SJCRH30 (cell line): ENCODE data around the gene NEK4. TPM values are rescaled to one million over a fixed set of nuclear protein-coding genes. Genes with fewer than 3 reads are reported as not detected.

Experiments used
- DNase-seq, 2 experiments: peaks; one replicate each; pipeline ENCODE4 v3.0.0-alpha.2; 2015 to 2020
- H3K27ac ChIP-seq: fragments of 250-450 bp; sonication (Bioruptor Pico); 2 replicates; pipeline ENCODE4 v1.5.1; 2020; ENCODE audit warnings: mild to moderate bottlenecking, moderate library complexity
- H3K27me3 ChIP-seq: fragments of 250-450 bp; sonication (Bioruptor Pico); 2 replicates; pipeline ENCODE4 v1.5.1; 2020; ENCODE audit warnings: mild to moderate bottlenecking, moderate library complexity
- H3K36me3 ChIP-seq: fragments of 250-450 bp; sonication (Bioruptor Pico); 2 replicates; pipeline ENCODE4 v1.5.1; 2020; ENCODE audit warnings: mild to moderate bottlenecking, moderate library complexity
- H3K4me1 ChIP-seq: fragments of 250-450 bp; sonication (Bioruptor Pico); 2 replicates; pipeline ENCODE4 v1.5.1; 2020; ENCODE audit warnings: mild to moderate bottlenecking, moderate library complexity
- H3K4me3 ChIP-seq: fragments of 250-450 bp; sonication (Bioruptor Pico); 2 replicates; pipeline ENCODE4 v1.5.1; 2020; ENCODE audit warnings: mild to moderate bottlenecking, moderate library complexity
- H3K9me3 ChIP-seq: fragments of 250-450 bp; sonication (Bioruptor Pico); replicated peaks from 2 replicates; pipeline ENCODE4 v1.5.1; 2020; ENCODE audit warnings: mild to moderate bottlenecking, moderate library complexity
- total RNA-seq: library from RNA; depleted of rRNA; stranded (reverse); fragments of >200 nt; shearing (Covaris generic); gene quantifications from 2 replicates; pipeline ENCODE4 v1.2.3, GENCODE V29; 2014

Gene NEK4
- total RNA-seq, 1 experiment from 2014 or later: 23.3 TPM

DNA sequence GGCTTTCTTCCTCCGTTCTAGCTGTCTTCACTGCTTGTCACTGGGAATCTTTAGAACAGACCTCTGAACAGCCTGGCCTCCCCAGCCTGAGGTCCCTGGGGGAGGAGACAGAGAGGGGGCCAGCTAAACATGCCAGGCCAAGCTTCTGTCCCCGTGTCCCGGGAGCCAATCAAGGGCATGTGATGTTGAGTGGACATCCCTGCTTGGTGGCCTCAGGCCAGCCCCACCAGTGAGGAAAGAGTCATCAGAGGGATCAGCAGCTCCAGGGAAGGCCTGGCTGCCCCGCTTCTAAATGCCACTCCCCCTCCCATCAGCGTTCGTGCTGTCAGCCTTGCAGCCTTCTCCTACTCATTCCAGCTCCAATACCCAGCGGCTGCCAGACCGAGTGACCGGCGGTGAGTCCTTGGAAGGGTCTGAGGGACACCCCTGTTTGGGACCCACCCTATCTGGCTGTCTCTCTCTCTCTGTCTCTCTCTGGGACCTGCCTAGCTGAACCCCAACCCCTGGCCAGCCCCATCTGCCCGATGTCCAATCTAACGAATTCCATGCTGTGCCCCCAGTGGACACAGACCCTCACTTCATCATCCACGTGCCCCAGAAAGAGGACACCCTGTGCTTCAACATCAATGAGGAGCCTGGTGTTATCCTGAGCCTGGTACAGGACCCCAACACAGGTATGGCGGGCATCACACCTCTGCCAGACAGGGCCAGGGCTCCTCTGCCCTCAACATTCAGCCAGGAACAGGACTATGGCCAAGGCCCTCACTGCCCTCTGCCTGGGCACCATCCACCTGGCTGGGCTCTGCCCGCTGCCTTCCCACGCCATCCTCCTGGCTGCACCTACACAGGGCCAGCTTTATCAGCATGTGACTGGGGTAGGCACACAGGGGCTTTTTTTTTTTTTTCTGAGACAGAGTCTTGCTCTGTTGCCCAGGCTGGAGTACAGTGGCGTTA is 17.2 kb upstream of the NEK4 start:
- no peaks in the 10 kb centered on the region for H3K36me3 ChIP-seq
- no peaks in the 10 kb centered on the region for H3K9me3 ChIP-seq
- H3K4me3 ChIP-seq: no peak overlapping the region
- DNase-seq: no peak
- H3K4me1 ChIP-seq: no peaks in the 10 kb centered on the region
- no peaks in the 10 kb centered on the region for H3K27me3 ChIP-seq
- H3K27ac ChIP-seq: no peak overlapping the region

- DNase-seq: no peak
- no peaks in the 10 kb centered on the region for H3K36me3 ChIP-seq
Measured at GRCh38 chr3:52787246-52787645, 16.5 kb upstream of the NEK4 start.

GRCh38 chr3:52786330-52787215 is 15.8 kb upstream of the NEK4 start:
- no peak for DNase-seq

More at GRCh38 chr3:52787246-52787645, 16.5 kb upstream of the NEK4 start:
- Histone ChIP-seq H3K27me3 (no peaks in the 10 kb centered on the region), H3K9me3 (no peaks in the 10 kb centered on the region), H3K4me1 (no peaks in the 10 kb centered on the region), H3K4me3 (no peak overlapping the region), H3K27ac (no peak overlapping the region)

DNA sequence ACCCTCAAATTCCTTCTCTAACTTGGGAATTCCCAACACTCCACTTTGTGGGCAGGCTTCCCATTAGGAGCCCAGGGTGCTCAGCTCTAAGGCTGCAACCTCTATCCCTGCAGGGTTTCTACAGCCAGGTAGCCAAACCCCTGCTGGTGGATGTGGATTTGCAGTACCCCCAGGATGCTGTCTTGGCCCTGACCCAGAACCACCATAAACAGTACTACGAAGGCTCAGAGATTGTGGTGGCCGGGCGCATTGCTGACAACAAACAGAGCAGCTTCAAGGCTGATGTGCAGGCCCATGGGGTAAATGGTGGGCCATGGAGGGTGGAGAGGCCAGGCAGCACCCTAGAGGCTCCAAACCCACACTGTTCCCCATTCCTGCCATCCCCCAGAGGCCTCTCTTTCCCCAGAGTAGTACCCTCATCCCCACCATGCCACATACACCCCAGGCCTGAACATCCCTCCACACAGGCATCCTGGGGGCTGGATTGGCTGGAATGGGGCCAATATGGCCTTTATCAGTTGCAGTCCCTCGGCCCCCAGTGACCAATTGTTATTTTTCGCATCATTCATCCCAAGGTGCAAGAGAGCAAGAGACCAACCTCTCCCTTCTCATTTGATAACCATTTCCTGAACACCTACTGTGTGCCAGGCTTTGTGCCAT is 14.3 kb upstream of the NEK4 start:
- H3K27me3 ChIP-seq: no peaks in the 10 kb centered on the region
- no peaks in the 10 kb centered on the region for H3K4me1 ChIP-seq
- no peak overlapping the region for H3K27ac ChIP-seq
- H3K9me3 ChIP-seq: no peaks in the 10 kb centered on the region
- H3K4me3 ChIP-seq: no peak overlapping the region
- no peaks in the 10 kb centered on the region for H3K36me3 ChIP-seq
- no peak for DNase-seq

More at GRCh38 chr3:52786330-52787215, 15.8 kb upstream of the NEK4 start:
- H3K9me3 ChIP-seq: no peaks in the 10 kb centered on the region
- no peaks in the 10 kb centered on the region for H3K27me3 ChIP-seq
- no peak overlapping the region for H3K4me3 ChIP-seq
- no peaks in the 10 kb centered on the region for H3K4me1 ChIP-seq
- H3K27ac ChIP-seq: no peak overlapping the region
- H3K36me3 ChIP-seq: no peaks in the 10 kb centered on the region

- Histone ChIP-seq H3K27me3 (no peaks in the 10 kb centered on the region), H3K36me3 (no peaks in the 10 kb centered on the region), H3K9me3 (no peaks in the 10 kb centered on the region), H3K4me3 (no peak overlapping the region), H3K27ac (no peak overlapping the region), H3K4me1 (no peaks in the 10 kb centered on the region)
- DNase-seq: no peak
Measured at GRCh38 chr3:52784021-52784621, 13.4 kb upstream of the NEK4 start.

DNA sequence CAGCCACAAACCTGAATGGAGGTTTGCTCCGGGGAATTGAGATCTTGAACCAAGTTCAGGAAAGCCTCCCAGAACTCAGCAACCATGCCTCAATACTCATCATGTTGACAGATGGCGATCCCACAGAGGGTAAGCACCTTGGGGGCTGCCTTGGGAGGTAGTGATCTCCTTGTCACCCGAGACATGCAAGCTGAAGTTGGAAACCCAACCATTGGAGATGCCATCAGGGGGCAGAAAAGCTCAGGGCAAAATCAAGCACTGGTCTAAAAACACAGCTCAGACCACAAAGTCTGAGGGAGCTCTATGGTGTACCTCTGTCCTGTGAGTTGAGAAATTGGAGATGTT is 12.4 kb upstream of the NEK4 start:
- no peaks in the 10 kb centered on the region for H3K36me3 ChIP-seq
- H3K27ac ChIP-seq: no peak overlapping the region
- DNase-seq: no peak
- no peaks in the 10 kb centered on the region for H3K4me1 ChIP-seq
- H3K27me3 ChIP-seq: no peaks in the 10 kb centered on the region
- no peak overlapping the region for H3K4me3 ChIP-seq
- H3K9me3 ChIP-seq: no peaks in the 10 kb centered on the region

DNA sequence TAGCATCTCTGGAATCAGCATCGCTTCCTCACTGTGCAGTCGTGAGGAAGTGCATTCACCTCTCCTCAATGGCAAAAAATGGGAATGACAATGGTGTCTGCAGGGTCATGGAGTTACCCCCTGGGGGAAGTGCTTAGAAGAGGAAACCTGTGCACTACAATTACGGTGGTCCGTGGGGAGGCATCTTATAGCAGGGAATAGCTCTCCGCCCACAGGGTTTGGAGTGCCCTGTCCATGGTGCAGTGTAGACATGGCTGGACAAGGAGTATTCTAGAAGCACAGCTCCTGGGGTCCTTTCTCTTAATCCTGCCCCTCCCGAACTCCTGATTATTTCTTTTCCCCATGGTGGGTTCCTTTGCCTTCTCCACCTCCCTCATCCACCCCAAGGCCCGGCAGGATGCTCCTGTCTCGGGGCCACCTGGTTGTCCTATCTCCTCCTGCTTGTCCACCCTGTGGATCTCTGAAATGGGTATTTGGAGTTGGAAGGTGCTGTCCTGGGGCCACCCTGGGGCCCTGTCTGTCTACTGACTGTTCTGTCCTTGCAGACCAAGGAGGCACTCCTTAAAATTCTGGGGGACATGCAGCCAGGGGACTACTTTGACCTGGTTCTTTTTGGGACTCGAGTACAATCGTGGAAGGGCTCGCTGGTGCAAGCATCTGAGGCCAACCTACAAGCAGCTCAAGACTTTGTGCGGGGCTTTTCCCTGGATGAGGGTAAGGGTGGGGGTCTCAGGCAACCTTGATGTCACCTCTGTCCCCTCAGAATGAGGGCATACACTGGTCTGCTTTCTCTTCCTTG is 11.9 kb upstream of the NEK4 start:
- no peak overlapping the region for H3K27ac ChIP-seq
- H3K27me3 ChIP-seq: no peaks in the 10 kb centered on the region
- H3K4me3 ChIP-seq: no peak overlapping the region
- no peaks in the 10 kb centered on the region for H3K36me3 ChIP-seq
- H3K9me3 ChIP-seq: no peaks in the 10 kb centered on the region
- DNase-seq: no peak
- no peaks in the 10 kb centered on the region for H3K4me1 ChIP-seq

GRCh38 chr3:52781741-52782140 is 11.0 kb upstream of the NEK4 start:
- DNase-seq: no peak
- H3K4me1 ChIP-seq: no peaks in the 10 kb centered on the region
- no peaks in the 10 kb centered on the region for H3K36me3 ChIP-seq

DNA sequence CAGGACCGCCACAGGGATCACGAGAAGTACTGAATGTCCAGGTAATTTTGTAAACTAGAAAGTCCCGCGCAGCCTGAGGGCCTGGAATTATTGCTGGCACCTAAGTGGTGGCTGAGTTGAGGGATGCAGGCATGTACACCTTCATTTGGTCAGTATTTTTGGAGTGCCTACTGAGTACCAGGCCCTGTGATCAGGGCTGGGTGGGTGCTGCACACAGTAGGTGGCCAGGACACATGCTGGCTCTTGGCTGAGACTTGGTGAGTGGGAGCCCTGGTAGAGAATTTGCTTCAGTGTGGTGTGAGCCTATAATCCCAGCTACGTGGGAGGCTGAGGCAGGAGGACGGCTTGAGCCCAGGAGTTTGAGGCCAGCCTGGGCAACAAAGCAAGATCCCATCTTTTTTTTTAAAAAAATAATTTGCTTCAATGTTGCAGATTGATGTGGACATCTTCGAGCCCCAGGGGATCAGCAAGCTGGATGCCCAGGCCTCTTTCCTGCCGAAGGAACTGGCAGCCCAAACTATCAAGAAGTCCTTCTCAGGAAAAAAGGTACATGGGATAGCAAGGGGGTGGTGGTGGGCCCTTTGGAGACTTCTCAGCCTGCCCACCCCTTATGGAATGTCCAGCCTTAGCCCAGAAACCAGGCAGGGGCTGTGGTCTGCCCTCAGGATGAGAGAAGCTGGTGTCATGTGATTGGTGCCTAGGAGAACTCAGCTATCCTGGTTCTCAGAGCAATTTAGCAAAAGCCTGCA is 9.3 kb upstream of the NEK4 start:
- no peaks in the 10 kb centered on the region for H3K9me3 ChIP-seq
- no peaks in the 10 kb centered on the region for H3K36me3 ChIP-seq
- H3K4me1 ChIP-seq: no peaks in the 10 kb centered on the region
- no peak overlapping the region for H3K4me3 ChIP-seq
- no peak overlapping the region for H3K27ac ChIP-seq
- no peaks in the 10 kb centered on the region for H3K27me3 ChIP-seq
- no peak for DNase-seq

More at GRCh38 chr3:52781741-52782140, 11.0 kb upstream of the NEK4 start:
- no peaks in the 10 kb centered on the region for H3K27me3 ChIP-seq
- no peaks in the 10 kb centered on the region for H3K9me3 ChIP-seq
- no peak overlapping the region for H3K4me3 ChIP-seq
- no peak overlapping the region for H3K27ac ChIP-seq

DNA sequence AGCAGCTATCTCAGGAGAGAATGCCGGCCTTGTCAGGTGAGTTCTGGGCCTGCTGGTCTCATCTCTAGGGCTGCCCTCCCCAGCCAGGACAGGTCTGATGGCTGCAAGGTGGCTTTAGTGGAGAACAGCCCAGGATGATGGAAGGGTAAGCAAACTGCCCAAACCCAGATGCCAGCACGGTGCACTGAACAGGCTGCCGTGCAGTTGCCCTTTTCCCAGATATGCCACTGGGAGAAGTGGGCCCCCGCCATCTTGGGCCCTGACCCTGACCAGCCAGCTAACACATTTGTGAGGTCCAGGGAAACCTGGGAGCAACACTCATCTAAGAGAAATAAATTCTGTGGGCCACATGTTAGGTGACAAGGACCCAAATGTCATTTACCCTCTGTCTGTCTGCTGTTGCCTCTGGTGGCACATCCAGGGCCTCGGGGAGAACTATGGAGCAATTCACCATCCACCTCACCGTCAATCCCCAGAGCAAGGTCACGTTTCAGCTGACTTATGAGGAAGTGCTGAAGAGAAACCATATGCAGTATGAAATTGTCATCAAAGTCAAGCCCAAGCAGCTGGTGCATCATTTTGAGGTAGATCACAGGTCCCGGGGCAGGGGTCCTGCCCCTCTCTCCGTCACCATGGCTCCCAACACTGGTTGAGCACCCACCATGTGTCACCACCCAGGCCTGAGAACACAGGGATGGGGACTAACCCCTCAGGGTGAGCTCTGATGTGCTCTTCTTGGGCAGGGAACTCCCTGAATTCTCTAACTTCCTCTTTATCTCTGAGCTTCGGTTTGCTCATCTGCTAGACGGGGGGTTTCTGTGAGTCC is 8.5 kb upstream of the NEK4 start:
- Histone ChIP-seq H3K4me1 (no peaks in the 10 kb centered on the region), H3K27ac (no peak overlapping the region), H3K36me3 (no peaks in the 10 kb centered on the region), H3K4me3 (no peak overlapping the region), H3K27me3 (no peaks in the 10 kb centered on the region), H3K9me3 (no peaks in the 10 kb centered on the region)
- no peak for DNase-seq

DNA sequence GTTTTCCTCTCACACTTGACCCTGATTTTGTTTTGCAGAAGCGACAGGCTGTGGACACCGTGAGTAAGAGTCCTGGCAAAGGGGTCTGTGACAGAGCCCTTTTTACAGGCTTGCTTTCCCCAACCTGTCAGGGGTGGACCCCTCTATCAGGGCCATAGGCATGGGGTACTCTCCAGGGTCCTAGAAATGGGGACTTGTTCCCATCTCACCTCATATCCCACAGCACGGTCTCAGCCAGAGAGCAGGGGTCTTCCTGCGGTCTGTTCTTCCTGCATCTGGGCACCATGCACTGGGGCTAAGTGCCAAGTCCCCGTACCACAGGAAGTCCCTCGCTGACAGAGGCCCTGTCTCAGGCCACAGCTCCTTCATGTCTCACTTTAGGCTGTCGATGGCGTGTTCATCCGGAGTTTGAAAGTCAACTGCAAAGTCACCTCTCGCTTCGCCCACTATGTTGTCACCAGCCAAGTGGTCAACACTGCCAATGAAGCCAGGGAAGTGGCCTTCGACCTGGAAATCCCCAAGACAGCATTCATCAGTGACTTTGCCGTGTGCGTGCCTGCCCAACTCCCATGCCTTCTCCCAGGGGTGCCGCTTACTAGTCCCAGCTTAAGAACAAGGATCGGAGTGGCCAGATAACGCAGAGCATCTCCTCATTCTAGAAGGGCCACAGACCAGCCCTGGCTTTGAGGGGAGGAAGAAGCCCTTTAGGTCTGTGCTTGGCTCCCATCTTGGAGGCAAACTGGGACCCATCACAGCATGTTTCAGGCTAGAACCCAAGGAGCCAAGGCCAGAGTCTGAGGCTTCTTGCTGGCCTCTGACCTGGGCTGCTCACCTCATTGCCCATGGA is 7.4 kb upstream of the NEK4 start:
- Histone ChIP-seq H3K9me3 (no peaks in the 10 kb centered on the region), H3K4me3 (no peak overlapping the region), H3K27ac (no peak overlapping the region), H3K4me1 (no peaks in the 10 kb centered on the region), H3K27me3 (no peaks in the 10 kb centered on the region), H3K36me3 (no peaks in the 10 kb centered on the region)
- no peak for DNase-seq
